ENCODE results near the gene LARGE1.
"Not testable (repeated sequence)": the region's sequence is repeated elsewhere in the genome, so short reads cannot be mapped to it uniquely, and the experiment has no call there.

LARGE1 gene

DNA sequence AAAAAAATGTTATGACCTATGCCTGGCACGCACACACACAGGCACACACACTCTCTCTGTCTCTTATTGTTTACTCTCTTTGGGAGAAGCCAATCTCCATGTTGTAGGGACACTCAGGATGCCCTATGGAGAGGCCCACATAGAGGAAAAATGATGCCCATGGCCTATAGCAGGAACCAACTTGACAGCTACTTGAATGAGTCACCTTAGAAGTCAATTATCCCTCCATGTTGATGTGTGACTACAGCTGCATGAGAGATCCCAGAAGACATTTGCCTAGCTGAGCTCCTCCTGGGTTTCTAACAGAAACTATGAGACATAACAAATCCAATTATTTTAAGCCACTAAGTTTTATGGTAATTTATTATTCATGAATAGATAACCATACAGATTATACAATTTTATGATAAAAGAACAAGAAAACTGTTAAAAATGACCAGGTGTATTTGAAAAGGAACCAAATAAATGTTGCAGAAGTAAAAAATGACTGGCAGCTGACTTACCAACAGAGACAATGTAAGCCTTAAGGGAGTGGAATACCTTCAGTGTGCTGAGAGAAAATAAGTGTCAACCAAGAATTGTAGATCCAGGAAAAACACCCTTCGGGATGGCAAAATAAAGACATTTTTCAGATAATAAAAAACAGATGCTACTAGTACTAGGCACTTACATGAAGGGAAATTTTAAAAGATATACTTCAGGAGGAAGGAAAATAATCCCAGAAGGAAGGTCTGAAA, 458.4 kb downstream of the LARGE1 start:
- no peak for DNase-seq

DNA sequence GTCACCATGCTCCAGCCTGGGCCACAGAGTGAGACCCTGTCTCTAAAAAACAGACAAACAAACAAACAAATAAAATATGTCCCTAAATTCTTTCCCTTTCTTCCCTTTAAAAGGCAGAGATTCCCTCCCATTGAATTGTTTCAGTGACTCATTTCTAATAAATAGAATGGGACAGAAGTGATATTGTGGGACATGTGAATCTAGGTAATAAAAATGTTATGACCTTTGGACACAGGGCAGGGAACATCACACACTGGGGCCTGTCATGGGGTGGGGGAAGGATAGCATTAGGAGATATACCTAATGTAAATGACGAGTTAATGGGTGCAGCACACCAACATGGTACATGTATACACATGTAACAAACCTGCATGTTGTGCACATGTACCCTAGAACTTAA, 459.0 kb downstream of the LARGE1 start:
- not testable (repeated sequence) for DNase-seq

DNA sequence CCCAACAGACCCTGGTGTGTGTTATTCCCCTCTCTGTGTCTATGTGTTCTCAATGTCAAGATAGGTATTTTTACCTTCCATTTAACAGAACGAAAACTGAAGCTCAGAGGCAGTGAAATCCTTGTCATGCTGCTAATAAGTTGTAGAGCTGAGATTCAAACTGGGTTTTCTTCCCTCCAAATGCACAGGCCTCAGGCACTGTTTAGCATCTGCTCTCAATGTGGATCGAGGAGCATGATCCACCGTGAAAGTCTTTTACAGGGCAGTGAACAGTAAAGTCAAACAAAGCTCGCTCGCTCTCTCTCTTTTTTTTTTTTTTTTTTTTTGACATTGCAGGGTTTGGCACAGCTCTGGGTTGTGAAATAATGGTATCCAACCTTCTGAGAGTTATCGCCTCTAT, 461.1 kb downstream of the LARGE1 start:
- no peak for DNase-seq

DNA sequence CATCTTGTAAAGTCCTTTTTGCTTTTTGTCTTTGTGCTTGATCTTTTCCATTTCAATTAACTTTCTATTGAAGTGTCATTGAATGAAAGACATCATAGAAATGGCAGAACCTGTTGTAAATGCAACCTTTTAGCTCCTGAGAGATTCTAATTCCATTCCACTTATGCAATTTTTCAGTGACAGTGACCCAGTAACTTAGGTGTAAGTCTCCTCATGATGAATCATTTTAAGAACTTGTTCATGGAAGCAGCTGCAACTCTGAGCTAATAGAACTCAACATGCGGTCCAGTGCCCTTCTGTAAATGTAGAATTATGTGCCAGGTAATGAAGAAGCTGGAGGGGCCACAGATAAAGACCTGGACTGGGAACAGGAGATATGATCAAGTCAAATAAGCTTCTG, 463.8 kb downstream of the LARGE1 start:
- DNase-seq, result no peak

DNA sequence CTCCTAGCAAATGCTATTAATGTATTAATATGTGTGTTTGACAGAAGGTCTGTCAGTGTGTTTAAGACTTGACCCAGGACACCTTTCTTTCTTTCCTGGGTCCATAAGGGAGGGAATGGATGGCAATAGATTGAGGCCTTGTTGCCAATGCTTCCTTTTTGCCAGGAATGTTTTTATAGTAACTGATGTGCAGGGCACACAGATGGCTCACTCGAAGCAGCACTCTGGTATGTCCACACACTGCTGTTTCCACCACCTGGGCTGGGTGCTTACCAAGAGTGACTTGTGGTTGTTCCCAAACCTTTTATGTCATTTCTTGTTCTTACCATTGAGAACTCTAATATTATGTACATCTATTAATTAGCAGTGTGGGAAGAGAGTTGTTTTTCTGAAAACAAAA, 465.2 kb downstream of the LARGE1 start:
- no peak for DNase-seq

DNA sequence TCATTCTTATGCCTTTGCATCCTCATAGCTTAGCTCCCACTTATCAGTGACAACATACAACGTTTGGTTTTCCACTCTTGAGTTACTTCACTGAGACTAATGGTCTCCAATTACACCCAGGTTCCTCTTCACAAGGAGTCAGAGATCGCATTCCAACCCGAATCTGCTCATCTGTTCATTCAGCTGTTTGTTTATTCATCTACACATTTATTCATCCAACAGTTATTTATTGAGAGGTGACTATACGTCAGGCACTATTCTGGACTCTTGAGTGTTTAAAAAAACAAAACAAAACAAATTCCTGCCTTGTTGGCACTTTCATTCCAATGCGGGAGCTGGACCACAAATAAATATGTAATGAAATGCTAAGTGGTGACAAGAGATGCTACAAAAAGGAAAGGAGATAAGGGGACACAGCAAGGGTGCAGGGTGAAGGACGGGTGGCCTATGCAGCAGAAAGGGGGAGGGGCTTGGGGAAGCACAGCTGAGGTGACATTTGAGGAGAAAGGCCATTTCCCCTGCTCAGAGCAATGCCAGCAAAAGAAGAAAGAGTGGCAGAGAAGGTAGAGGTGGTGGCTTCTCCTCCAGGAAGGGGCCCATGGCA, 468.3 kb downstream of the LARGE1 start:
- DNase-seq, result no peak

DNA sequence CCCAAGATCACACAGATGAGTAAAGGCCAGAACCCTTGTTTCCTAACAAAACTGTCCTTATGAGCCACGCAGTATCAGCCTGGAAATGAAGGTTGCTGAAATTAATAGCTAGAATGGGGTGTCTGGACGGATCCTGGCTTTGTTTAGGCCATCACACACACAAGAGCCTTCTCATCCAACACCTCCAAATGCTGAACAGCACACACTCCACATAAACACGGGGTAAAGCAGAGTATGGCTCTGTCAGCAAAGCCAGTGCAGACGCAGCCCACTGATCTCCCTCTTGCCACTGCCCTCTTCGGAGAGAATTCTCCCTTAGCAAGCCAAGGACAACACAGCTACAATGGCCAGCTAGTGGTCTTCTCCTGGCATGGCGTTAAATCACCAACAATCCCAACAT, 469.5 kb downstream of the LARGE1 start:
- no peak for DNase-seq

DNA sequence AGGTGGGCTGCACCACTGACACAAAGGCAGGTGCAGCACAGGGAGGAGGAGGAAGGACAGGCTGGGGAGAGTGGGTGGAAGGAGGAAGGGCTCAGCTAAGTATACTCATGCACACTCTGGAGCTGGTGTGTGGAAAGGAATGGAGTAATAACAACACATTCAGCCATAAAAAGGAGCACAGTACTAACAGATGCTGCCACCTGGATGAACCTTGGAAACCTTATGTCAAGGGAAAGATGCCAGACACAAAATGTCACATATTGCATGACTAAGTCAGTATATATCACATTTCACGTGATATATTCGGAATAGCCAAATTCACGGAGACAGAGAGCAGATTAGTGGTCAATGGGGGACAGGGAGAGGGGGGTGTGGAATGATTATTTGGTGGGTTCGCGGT, 472.5 kb downstream of the LARGE1 start:
- no peak for DNase-seq

DNA sequence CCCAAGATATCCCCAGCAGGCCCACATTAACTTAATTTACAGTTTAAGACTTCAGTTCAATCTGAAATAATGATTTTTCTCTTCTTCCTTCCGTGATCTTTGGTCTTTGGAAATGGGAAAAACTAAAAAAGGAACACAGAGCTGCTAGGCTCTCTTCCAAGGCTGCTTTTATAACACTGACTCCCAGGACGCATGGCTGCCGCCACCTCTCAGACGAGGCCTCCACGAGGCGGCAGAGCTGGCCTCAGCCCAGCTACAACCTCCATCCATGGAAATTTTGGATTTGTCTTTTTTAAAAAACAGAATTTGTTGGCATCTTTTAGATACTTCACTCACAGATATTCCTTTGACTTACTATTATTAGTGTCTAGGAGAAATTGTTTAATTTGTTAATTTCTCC, 476.6 kb downstream of the LARGE1 start:
- DNase-seq, result no peak

DNA sequence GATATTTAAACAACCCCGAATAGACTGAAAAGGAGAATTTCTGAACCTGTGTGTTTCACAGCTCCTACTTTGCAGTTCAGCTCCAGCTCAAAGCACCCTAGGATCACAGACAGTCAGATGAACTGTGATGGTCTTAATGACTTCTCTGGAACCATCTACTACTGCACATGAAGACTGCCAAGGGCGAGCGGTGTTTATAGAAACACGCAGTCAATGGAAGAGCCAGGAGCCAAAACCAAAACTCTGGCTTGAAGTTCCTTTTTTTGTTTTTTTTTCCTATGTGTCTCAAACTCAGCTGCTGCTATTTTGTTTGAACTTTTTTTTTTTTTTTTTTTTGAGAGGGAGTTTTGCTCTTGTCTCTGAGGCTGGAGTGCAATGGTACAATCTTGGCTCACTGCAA, 479.5 kb downstream of the LARGE1 start:
- DNase-seq, result no peak

DNA sequence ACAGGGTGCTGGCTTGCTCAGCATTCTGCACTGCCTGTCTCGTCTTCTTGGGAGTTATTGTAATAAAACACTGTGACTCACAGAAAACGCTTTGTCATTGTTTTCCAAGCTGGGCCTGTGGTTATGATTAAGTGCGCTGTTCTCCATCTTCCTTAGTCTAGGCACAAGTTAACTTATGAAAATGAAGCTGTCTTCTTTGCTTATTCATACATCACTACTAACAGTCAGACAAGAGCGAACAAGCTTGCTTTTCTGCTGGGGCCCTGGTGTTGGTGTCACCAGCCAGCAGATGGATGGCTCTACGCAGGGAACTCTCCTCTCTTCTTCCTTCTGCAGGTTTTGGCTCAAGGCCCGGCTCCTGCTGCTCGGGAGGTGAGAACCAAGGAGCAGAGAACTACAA, 482.0 kb downstream of the LARGE1 start:
- DNase-seq, result no peak

DNA sequence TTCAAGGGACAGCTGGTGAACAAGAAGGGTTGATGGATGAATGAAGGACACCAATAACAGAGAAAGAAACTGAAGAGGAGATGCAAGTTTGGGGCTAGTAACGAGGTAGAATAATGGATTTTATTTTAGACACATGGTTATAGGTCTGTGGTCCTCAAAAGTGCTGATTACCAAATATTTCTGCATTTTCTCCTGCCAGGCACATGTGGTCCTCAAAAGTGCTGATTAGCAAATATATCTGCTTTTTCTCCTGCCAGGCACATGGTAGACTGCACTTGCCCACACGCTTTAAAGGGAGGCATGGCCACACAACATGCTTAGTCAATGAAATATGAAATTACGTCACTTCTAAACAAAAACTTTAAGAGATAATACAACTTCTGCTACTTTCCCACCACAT, 489.0 kb downstream of the LARGE1 start:
- no peak for DNase-seq

DNA sequence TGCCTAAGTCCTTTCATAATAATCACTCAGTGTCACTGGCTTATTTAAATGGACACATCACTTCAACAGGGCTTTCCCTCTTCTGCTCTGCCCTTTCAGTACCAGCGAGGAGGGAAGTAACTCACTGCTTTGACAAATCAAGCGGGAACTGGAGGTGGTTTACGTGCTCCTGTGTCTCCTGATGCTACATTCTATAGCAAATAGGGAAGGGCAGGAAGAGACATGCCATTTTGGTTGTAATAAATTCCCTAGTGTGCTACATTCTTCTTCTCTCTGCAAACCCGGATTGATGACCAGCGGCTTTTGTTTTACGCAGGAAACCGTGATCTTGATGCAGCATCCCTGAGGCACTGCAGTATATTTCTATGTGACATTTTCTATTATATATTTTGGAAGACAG, 491.0 kb downstream of the LARGE1 start:
- DNase-seq, result no peak

DNA sequence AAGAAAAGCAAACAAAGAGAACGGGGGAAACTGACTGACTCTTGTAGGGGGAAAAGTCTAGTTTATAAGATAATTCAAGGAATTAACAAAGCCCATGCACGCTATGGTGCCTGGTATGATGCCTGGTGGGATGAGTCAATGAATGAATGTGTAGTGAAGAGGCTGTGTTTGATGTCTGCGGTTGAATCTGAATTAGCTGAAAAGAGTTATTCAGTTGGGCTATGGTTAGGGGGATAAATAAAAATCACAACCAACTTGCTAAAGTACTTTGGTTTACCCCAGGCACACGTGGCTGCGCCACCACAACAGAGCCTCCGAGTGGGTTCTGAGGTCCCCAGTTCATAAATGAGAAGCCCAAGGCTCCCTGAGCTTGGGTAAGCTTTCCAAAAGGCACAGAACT, 492.8 kb downstream of the LARGE1 start:
- no peak for DNase-seq

DNA sequence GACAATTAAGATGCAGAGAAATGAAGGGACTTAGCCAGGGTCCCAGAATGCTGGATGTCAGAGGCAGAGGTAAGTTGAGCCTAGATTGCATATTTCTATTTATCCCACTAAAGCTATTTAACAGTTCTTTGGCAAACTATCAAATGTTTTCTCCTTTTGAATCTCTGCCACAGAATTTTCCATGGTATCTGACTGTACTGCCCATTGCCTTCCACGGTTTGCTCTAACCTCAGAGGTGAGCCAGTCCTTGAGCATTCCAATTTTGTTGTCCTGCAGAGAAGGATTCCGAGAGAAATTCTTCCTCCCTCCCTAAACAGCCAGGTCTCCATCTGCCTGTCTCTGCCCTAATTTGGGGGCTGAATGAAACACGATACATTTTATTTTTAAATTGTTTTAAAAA, 493.8 kb downstream of the LARGE1 start:
- no peak for DNase-seq

DNA sequence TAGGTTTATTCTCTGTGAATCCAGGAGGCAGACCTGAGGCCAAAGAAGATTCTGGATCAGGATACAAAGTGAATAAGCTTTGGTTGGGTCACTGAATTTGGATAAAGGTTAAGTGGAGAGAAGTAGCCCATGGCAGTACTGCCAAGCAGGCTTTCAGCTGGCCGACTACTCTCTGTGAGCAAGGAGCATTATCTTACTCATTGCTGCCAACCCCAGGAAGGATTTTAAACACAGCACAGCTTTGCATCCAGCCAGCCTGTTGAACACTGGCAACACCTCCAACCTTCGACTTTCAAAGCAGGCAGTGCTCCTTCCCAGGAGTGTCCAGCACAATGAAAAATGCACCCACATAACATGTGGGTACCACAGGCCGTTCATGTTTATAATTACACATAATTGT, 498.4 kb downstream of the LARGE1 start:
- DNase-seq, result no peak

DNA sequence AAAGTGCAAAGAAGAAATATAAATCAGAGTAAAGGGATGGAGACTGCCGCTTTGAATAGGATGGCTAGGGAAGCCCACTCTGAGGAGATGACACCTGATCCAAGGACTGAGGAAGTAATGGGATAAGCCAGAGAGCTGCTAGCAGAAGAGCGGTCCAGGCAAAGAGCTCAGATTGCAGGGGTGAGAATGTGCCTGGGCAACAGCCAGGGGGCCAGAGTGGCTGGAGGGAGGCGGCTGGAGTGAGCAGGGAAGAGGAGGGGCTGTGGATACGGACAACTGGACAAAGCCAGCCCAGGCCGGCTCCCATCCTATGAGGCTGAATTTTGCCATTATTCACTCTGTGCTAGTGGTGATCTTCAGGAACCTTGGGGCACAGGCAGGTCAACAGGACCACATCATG, 501.8 kb downstream of the LARGE1 start:
- DNase-seq, result no peak

DNA sequence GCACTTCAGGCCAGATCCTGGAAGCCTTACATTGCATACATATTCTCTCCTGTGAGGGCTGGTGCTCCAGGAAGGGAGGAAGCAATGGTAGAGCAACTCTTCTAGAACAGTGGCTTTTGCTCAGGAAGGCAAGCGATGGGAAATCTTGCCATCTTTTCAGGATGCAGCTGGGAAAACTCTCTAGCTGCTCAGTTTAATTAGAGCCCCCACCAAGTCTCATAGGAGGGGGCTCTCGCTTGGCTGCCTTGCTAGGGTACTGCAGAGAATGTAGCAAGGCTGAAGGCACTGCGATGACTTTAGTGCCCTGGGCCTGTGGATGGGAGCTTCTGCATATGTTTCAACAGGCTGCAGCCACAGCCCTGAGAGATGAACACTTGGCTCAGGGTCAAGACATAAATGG, 504.9 kb downstream of the LARGE1 start:
- DNase-seq, result no peak

DNA sequence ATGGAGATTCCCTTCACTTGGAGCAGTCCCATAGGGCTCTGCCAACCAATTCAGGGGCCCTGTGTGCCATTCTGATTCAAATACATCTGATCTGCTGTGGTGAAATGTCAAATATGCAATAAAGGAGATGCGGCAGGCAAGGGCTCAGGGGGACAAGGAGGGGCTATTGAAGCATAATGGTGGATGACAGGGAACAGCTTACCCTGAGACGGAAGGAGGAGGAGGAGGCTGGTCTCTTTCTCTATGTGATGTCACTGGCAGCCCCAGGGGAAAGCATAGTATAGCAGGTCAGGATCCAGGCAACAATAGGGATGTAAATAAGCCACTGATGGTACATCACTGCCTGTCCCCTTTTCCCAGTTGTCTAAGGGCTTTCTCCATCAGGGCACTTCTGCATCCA, 511.2 kb downstream of the LARGE1 start:
- DNase-seq, result no peak

DNA sequence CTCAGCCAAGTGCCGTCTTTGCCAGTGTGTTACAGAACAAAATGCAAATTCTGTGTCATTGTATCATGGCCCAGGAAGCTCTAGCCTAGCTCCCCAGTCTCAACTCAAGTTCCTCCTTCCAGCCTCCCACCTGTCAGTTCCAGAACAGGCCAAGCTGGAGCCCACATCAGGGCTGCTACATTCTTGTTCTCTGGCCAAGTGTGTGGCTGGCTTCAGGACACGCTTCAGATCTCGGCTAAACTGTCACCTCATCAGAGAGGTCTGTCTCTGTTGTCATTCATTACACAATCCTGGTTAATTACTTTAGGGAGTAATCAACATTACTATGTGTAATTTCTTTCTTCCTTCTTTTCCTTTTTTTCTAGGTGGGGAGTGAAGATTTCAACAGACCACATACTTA, 515.1 kb downstream of the LARGE1 start:
- no peak for DNase-seq

DNA sequence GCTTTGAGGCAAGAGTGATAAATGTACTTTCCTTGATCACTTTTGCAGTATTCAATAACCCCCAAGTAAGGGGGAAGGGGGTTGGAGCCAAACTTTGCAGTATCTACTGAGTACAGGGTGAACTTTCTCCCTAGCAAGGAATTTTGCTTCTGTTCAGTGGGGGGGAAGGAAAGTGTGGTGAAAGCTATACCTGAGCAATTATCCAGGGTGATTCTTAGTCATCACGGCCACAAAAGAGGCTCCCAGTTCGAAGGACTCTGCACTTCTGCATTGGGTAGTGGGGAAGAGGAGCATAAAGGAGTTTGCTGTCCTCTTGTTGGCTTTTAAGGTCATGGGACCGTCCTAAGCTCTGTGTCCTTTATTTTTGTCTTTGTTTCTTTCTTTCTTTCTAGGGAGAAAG, 515.6 kb downstream of the LARGE1 start:
- DNase-seq, result no peak

DNA sequence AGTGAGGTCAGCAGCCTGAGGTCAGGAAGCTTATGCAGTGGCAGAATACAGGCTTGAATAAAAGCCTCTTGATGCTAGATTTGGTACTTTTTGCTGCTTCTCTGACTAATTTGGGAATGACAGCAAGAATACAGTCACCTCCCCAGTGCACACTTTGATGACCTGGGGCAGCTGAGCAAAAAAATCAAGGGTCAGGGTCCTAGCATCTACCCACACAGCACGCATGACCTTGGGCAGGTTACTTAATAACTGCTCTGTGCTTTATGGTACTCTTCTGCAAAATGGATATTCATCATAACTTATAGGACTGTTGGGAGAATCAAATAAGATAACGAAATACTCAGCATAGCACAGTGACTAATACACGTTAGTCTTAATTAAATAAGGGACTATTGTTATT, 518.0 kb downstream of the LARGE1 start:
- no peak for DNase-seq

DNA sequence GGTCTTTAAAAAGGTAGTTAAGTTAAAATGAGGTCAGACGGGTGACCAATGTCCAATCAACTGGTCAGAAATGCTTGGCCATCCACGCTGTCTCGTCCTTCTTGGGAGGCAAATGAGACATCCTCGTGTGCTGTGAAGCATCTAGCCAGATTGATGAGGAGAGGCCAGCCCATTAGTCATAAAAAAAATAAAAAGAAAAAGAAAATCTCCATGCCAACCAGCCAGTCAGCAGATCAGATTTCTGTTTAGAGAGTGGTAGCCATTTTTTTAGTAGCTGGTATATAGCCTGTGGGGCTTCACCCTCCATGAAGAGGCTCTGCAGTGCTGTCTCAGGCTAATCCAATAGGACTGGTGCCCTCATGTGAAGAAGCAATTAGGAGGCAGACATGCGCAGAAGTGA, 519.0 kb downstream of the LARGE1 start:
- no peak for DNase-seq

DNA sequence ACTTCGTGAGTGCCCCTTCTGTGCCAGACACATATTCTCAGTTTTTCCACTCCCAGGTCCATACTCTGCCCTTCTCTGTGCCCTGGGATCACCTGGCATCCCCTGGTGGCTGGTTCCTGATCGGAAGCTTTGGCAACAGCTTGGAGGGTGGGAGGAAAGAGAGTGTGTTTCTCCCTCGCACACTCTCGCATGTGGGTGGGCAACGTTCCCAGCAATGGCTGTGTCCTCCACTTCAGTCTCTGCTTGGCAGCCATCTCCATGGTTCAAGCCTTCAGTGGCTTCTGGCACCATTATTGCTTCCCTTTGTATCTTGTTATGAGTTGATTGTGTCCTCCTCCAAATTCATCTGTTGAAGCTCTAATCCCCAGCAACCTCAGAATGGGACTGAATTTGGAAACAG, 519.4 kb downstream of the LARGE1 start:
- DNase-seq, result no peak

Measured in activated CD8-positive, alpha-beta memory T cell treated with anti-CD3 and anti-CD28 coated beads, Interleukin-2, amount 50 U/mL, for 4 hours (primary cell).